DOHH2 (cell line): ENCODE results near the gene SCFD2.

Experiments used
- H3F3A ChIP-seq: fragments of 200-600 bp; sonication (generic), shearing (Covaris generic); 2 replicates; pipeline ENCODE4 v1.6.0; 2016; ENCODE audit warnings: antibody characterized with exemption, mild to moderate bottlenecking; ENCODE audit not compliant: control insufficient read depth, insufficient read depth
- H3K27ac ChIP-seq: fragments of 200-600 bp; sonication (generic); 2 replicates; pipeline ENCODE4 v1.5.1; 2014; ENCODE audit warnings: low read depth, mild to moderate bottlenecking, low read length, moderate library complexity
- H3K27me3 ChIP-seq: fragments of 200-600 bp; sonication (generic); 2 replicates; pipeline ENCODE4 v1.6.1; 2014; ENCODE audit warnings: mild to moderate bottlenecking, low read length, mixed read lengths; ENCODE audit not compliant: control insufficient read depth
- H3K36me3 ChIP-seq: fragments of 200-600 bp; sonication (generic); 2 replicates; pipeline ENCODE4 v1.6.1; 2014; ENCODE audit warnings: mild to moderate bottlenecking, low read length, moderate library complexity, mixed read lengths; ENCODE audit not compliant: control insufficient read depth
- H3K4me1 ChIP-seq: fragments of 200-600 bp; sonication (generic); 2 replicates; pipeline ENCODE4 v1.6.1; 2014; ENCODE audit warnings: mild to moderate bottlenecking, low read length, mixed read lengths; ENCODE audit not compliant: control insufficient read depth
- H3K4me2 ChIP-seq: fragments of 200-600 bp; sonication (generic); 2 replicates; pipeline ENCODE4 v1.6.0; 2014; ENCODE audit warnings: mild to moderate bottlenecking, low read length, moderate library complexity
- H3K4me3 ChIP-seq: fragments of 200-600 bp; sonication (generic); 2 replicates; pipeline ENCODE4 v1.5.1; 2014; ENCODE audit warnings: mild to moderate bottlenecking, low read length, mixed read lengths
- H3K79me2 ChIP-seq: fragments of 200-600 bp; sonication (generic); 2 replicates; pipeline ENCODE4 v1.6.1; 2014; ENCODE audit warnings: mild to moderate bottlenecking, low read length, mixed read lengths; ENCODE audit not compliant: control insufficient read depth
- H3K9me2 ChIP-seq: fragments of 200-600 bp; sonication (generic); replicated peaks from 2 replicates; pipeline ENCODE4 v1.6.1; 2014; ENCODE audit warnings: mild to moderate bottlenecking, low read length, mixed read lengths; ENCODE audit not compliant: control insufficient read depth
- H3K9me3 ChIP-seq: fragments of 200-600 bp; sonication (generic); 2 replicates; pipeline ENCODE4 v1.6.1; 2014; ENCODE audit warnings: antibody characterized with exemption, low read length, mixed read lengths; ENCODE audit not compliant: control insufficient read depth, insufficient read depth
- H4K20me1 ChIP-seq: fragments of 200-600 bp; sonication (generic); 2 replicates; pipeline ENCODE4 v1.6.0; 2014; ENCODE audit warnings: low read depth, mild to moderate bottlenecking, antibody characterized with exemption, low read length, moderate library complexity; ENCODE audit not compliant: control insufficient read depth, insufficient read depth
- EZH2phosphoT487 ChIP-seq: fragments of 200-600 bp; sonication (generic); IDR thresholded peaks from 2 replicates; pipeline ENCODE4 v1.6.1; 2017; ENCODE audit warnings: borderline replicate concordance, mild to moderate bottlenecking, antibody characterized with exemption, low read length, moderate library complexity, mixed read lengths
- TF ChIP-seq, protein P1 (sequence below): fragments of 200-600 bp; sonication (generic); IDR thresholded peaks from one replicate; pipeline ENCODE4 v1.5.1; 2014; ENCODE audit warnings: antibody characterized with exemption, mild to moderate bottlenecking, low read depth, low read length; ENCODE audit not compliant: poor library complexity, severe bottlenecking

The SCFD2 gene

DNA sequence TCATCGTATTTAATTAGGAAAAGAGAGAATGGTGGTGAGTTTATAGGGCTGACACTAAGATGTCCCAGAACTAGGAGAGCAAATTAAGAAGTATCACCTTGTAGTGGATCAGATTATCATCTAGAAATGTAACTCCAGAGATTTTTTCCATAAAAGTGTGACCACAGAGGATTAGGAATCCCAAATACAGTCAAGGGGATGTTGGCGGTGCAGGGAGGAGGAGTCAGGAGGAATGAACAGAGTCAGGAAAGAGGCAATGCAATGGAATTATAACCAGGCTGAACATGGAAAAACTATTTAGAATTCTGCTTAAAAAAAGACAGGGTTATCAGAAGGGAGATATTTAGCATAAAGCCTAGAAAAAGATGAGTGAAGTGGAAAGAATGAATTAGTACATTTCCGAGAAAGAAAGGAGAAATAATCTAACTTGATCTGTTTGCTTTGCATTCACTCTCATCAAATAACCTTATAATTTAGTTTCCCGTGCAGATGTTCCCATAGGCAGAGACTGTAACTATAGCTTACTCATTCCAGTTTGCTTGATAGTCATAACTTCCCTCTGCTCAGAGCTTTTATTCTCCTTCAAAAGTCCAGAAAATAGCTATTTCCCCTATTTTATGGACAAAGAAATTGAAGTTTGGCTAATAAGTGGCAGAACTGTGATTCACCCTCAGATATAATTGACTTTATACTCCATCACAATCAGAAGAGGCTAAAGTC lies 56.4 kb downstream of the SCFD2 start:
- TF ChIP-seq EZH2phosphoT487: no peak
- TF ChIP-seq, protein P1, sequence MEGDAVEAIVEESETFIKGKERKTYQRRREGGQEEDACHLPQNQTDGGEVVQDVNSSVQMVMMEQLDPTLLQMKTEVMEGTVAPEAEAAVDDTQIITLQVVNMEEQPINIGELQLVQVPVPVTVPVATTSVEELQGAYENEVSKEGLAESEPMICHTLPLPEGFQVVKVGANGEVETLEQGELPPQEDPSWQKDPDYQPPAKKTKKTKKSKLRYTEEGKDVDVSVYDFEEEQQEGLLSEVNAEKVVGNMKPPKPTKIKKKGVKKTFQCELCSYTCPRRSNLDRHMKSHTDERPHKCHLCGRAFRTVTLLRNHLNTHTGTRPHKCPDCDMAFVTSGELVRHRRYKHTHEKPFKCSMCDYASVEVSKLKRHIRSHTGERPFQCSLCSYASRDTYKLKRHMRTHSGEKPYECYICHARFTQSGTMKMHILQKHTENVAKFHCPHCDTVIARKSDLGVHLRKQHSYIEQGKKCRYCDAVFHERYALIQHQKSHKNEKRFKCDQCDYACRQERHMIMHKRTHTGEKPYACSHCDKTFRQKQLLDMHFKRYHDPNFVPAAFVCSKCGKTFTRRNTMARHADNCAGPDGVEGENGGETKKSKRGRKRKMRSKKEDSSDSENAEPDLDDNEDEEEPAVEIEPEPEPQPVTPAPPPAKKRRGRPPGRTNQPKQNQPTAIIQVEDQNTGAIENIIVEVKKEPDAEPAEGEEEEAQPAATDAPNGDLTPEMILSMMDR: no peak
- Histone ChIP-seq H3F3A (no peaks in the 10 kb centered on the region), H3K27me3 (no peaks in the 10 kb centered on the region), H4K20me1 (no peaks in the 10 kb centered on the region), H3K4me2 (no peak overlapping the region), H3K9me2 (no peaks in the 10 kb centered on the region), H3K79me2 (no peaks in the 10 kb centered on the region), H3K27ac (no peak overlapping the region), H3K4me1 (peaks cover 8% of the 10 kb centered on the region), H3K4me3 (no peak overlapping the region), H3K9me3 (no peaks in the 10 kb centered on the region), H3K36me3 (peaks cover 23% of the 10 kb centered on the region)

DNA sequence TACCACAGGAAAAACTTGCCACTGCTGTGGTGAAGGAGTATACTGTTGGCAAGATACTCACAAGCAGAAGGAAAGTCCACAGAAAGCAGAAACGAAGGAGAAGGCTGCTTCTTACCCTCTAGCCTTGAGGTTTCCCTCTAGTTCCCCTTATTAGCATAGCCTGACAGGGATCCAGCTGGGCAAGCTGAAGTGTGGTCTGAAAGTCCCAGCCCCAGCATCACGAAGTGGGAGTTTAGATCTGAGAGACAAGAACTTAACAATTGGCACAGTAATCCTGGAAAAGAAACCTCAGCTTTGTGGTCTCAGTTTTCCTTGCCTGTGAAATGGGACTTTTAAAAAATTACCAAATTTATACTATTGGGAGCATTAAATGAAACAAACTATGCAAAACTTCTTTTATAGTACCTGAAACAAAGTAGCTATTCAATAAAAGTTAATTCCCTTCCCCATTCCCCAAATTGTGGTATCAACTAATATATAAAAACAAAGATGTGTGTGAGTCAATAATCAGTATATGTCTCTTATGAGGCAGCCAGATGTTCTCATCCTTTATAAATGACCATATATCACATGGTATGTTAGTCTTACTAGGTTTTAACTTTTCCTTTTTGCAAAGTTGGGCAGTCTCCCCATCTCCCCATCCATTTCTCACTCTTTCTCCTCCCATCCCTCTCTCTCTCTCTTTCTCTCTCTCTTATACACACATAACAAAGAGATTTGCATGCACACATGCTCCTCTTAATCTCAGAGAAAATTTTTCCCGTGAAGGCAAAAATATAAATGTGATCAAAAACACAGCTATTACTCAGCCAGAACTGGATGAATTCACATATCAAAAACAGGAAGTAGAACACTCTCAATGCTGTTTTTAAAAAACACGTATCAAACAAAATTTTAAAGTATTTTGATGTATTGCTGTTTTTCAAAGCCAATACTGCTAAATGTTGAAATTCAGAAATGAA lies 57.8 kb downstream of the SCFD2 start:
- TF ChIP-seq EZH2phosphoT487: no peak
- TF ChIP-seq, protein P1: no peak
- Histone ChIP-seq H4K20me1 (no peaks in the 10 kb centered on the region), H3K4me2 (no peak overlapping the region), H3K9me3 (no peaks in the 10 kb centered on the region), H3K27me3 (no peaks in the 10 kb centered on the region), H3F3A (no peaks in the 10 kb centered on the region), H3K27ac (no peak overlapping the region), H3K4me1 (peaks cover 8% of the 10 kb centered on the region), H3K4me3 (no peak overlapping the region), H3K79me2 (no peaks in the 10 kb centered on the region), H3K36me3 (peaks cover 20% of the 10 kb centered on the region), H3K9me2 (no peaks in the 10 kb centered on the region)

DNA sequence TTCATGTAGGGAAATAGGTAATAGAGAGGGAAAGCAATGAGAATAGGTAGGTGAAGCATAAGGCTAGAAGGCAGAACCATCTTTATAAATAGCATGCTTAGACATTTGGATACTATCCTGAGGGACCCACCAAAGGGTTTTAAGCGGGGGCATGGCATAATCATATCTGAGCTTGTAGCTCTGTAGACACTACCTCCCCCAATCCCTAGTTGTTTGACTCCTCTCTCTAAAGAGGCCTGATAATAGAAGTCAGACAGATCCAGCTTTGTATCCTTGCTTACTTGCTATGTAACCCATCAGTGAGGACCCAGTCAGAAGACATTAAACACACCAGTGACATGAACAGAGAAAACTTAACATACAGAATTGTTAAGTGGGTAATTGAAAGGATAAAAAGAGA lies 58.7 kb downstream of the SCFD2 start:
- Histone ChIP-seq H3K4me1 (peaks cover 8% of the 10 kb centered on the region), H3K4me2 (no peak overlapping the region), H4K20me1 (no peaks in the 10 kb centered on the region), H3K27me3 (no peaks in the 10 kb centered on the region), H3K79me2 (no peaks in the 10 kb centered on the region), H3K9me3 (no peaks in the 10 kb centered on the region), H3K27ac (no peak overlapping the region), H3K36me3 (peaks cover 18% of the 10 kb centered on the region), H3K9me2 (no peaks in the 10 kb centered on the region), H3F3A (no peaks in the 10 kb centered on the region), H3K4me3 (no peak overlapping the region)
- TF ChIP-seq, protein P1: no peak
- no peak for TF ChIP-seq EZH2phosphoT487
